Left lung (tissue), 10 donors: ENCODE data around the gene ANKDD1B. TPM values are rescaled to one million over a fixed set of nuclear protein-coding genes. Genes with fewer than 3 reads are reported as not detected.

ENCODE experiments used
- ATAC-seq: fragments of 200-7000 bp; cut with Tn5 transposase; one replicate; pipeline ENCODE4 v1.9.1; 2020; ENCODE audit warnings: moderate library complexity
- DNase-seq, 4 donors: peaks; one replicate each; pipeline ENCODE4 v3.0.0-alpha.2; 2013 to 2020
- H3K27ac ChIP-seq, 2 donors: fragments of 200-600 bp; sonication (generic) in 1 of 2; one replicate each; pipeline versions ENCODE4 v1.5.0 to v1.8.0; 2020 to 2021
- H3K27me3 ChIP-seq, 2 donors: fragments of 200-600 bp; sonication (generic) in 1 of 2; one replicate each; pipeline versions ENCODE4 v1.5.0 to v1.8.0; 2020 to 2021
- H3K36me3 ChIP-seq, 2 donors: fragments of 200-600 bp; sonication (generic) in 1 of 2; one replicate each; pipeline versions ENCODE4 v1.5.0 to v1.8.0; 2020 to 2021
- H3K4me1 ChIP-seq, 2 donors: fragments of 200-600 bp; one replicate each; pipeline ENCODE4 v1.8.0; 2021
- H3K4me3 ChIP-seq, 2 donors: fragments of 200-600 bp; sonication (generic) in 1 of 2; one replicate each; pipeline versions ENCODE4 v1.5.0 to v1.8.0; 2020 to 2021; ENCODE audit warnings: mild to moderate bottlenecking in 1 of 2
- H3K9me3 ChIP-seq, 2 donors: fragments of 200-600 bp; sonication (generic) in 1 of 2; one replicate each; pipeline versions ENCODE4 v1.5.0 to v1.8.0; 2020 to 2021
- intact Hi-C, 2 donors: fragments of 100-400 bp; cut with DNase I; formaldehyde crosslinking; loops; one replicate each; pipeline versions ENCODE4 v1.11.2 to v1.14.2; 2022
- polyA plus RNA-seq, 6 donors: library from polyadenylated mRNA; unstranded; fragments of 120-200 nt; gene quantifications; one replicate each; pipeline ENCODE4 v1.2.1, GENCODE V29; 2013; ENCODE audit not compliant: insufficient read length in 6 of 6
- total RNA-seq, 2 donors: library from RNA; stranded (reverse); fragmentation: NEBNext Ultra II Directional; extraction: Animal tissue kit (Norgen Biotek cat#: 25700); gene quantifications; one replicate each; pipeline ENCODE4 v1.2.1, GENCODE V29; 2021
- TF ChIP-seq, protein P1 (sequence below), 2 donors: fragments of 200-600 bp; sonication (generic) in 1 of 2; IDR thresholded peaks; one replicate each; pipeline versions ENCODE4 v1.5.0 to v1.8.0; 2021; ENCODE audit warnings: antibody characterized with exemption in 2 of 2
- donor health status: DM: no; HTN: yes; CAD: no.
- donor health status: DM: no; HTN: no; CAD: no.

ANKDD1B gene
- total and polyA plus RNA-seq, 8 donors, result 3.0 to 4.9 (median 4.3) TPM

DNA sequence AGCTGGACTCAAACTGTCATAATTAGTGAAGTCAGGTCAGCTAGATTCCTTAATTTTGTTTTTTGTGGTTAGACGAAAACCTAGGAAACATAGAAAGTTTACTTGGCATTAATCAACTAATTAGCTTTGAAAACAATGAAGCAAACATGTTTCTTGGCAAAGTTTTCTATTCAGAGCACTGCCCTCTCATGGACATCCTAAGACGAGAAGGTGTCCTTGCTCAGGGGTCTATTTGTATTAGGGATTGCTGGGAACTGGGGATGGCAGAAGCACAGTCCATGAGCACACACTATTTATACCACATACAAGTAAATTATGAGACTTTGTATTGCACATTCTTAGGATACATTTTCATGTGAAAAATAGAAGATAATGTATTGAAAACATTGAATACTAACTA is 56.3 kb downstream of the ANKDD1B start:
- peaks cover 0 to 8% of the 10 kb centered on the region in 2 donors for H3K36me3 ChIP-seq
- ATAC-seq (no peak), DNase-seq (no peak)
- intact Hi-C loops, result no loop called here
- no peaks in the 10 kb centered on the region for H3K9me3 ChIP-seq
- TF ChIP-seq, protein P1, sequence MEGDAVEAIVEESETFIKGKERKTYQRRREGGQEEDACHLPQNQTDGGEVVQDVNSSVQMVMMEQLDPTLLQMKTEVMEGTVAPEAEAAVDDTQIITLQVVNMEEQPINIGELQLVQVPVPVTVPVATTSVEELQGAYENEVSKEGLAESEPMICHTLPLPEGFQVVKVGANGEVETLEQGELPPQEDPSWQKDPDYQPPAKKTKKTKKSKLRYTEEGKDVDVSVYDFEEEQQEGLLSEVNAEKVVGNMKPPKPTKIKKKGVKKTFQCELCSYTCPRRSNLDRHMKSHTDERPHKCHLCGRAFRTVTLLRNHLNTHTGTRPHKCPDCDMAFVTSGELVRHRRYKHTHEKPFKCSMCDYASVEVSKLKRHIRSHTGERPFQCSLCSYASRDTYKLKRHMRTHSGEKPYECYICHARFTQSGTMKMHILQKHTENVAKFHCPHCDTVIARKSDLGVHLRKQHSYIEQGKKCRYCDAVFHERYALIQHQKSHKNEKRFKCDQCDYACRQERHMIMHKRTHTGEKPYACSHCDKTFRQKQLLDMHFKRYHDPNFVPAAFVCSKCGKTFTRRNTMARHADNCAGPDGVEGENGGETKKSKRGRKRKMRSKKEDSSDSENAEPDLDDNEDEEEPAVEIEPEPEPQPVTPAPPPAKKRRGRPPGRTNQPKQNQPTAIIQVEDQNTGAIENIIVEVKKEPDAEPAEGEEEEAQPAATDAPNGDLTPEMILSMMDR (IDR thresholded peaks at IDR 0.05), result no peak
- H3K27ac ChIP-seq, result no peak overlapping the region
- H3K4me3 ChIP-seq, result no peak overlapping the region
- no peaks in the 10 kb centered on the region for H3K27me3 ChIP-seq
- peaks cover 0 to 23% of the 10 kb centered on the region in 2 donors for H3K4me1 ChIP-seq

DNA sequence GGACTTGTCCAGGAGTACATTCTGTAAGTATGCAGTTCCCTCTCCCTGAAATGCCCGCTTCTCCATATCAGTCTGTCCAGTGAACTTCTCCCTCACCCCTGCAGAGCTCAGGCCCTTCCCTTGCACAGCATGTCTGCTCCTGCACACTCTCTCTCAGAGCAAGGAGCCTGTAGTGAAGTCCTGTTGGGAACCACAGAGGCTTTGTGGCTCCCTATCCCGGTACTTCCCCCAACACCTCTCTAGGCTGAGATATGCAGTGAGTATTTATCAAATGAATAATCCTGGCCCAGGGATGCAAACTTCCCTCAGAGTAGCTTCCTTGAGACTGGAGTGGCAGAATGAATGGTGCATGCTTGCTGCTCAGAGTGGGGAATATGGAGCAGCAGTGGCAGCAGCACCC is 57.2 kb downstream of the ANKDD1B start:
- H3K9me3 ChIP-seq, result no peaks in the 10 kb centered on the region
- H3K36me3 ChIP-seq, result peaks cover 0 to 16% of the 10 kb centered on the region in 2 donors
- no peak overlapping the region for H3K27ac ChIP-seq
- no peak for DNase-seq
- no peaks in the 10 kb centered on the region for H3K27me3 ChIP-seq
- H3K4me1 ChIP-seq, result peaks cover 0 to 23% of the 10 kb centered on the region in 2 donors
- intact Hi-C loops, result no loop called here
- no peak overlapping the region for H3K4me3 ChIP-seq
- ATAC-seq, result peak; percentile 44
- TF ChIP-seq, protein P1 (IDR thresholded peaks at IDR 0.05), result no peak

GRCh38 chr5:75668977-75669689 is 57.9 kb downstream of the ANKDD1B start:
- Histone ChIP-seq H3K36me3 (peaks cover 0 to 23% of the 10 kb centered on the region in 2 donors), H3K27ac (peak overlapping the region in 1 of 2 donors; percentile 61), H3K27me3 (no peaks in the 10 kb centered on the region), H3K4me1 (peaks cover 0 to 23% of the 10 kb centered on the region in 2 donors), H3K9me3 (no peaks in the 10 kb centered on the region), H3K4me3 (peak overlapping the region in 1 of 2 donors; percentile 9)
- TF ChIP-seq, protein P1 (IDR thresholded peaks at IDR 0.05), result no peak
- DNase-seq (peak in 1 of 4 donors; percentile 44), ATAC-seq (peak; percentile 82)
- intact Hi-C loops, result no loop called here

DNA sequence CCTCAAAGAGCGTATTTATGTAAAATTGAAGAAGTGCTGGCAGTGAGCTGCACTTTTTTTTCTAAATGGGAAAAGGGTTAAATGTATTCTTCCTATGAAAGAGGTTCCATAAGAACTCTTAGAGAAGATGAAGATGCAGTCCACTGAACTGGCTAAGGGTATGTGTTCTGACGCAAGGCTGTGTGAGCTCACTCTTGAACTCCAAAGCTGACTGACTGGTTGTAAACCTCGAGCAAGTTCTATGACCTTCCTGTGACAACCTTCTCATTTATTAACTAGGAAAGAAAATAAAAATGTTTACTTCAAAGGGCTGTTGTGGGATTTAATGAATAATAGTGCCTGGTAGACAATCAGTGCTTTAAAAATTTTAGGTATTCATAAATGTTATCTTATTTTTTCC is 59.3 kb downstream of the ANKDD1B start:
- no peaks in the 10 kb centered on the region for H3K27me3 ChIP-seq
- no peaks in the 10 kb centered on the region for H3K9me3 ChIP-seq
- peaks cover 0 to 23% of the 10 kb centered on the region in 2 donors for H3K4me1 ChIP-seq
- no peak overlapping the region for H3K4me3 ChIP-seq
- peaks cover 0 to 38% of the 10 kb centered on the region in 2 donors for H3K36me3 ChIP-seq
- TF ChIP-seq, protein P1 (IDR thresholded peaks at IDR 0.05), result no peak
- DNase-seq (no peak), ATAC-seq (no peak)
- intact Hi-C loops, result no loop called here
- no peak overlapping the region for H3K27ac ChIP-seq

DNA sequence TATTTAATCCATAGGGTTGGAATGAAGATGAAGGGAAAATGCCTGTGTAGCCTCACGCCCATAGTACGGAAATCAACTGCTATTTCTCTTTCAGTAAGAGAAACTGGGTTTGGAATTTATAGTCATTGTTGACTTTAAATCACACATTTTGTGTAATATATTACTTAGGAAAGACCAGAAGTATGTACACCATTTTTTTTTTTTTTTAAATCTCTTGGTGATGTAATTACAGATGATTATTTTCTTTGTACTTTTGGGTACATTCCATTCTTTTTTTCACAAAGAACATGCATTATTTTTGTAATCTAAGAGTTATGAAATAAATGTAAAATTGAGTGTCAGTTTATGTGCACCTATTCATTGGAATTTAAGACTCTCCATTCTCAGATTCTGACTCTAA is 60.3 kb downstream of the ANKDD1B start:
- ATAC-seq (no peak), DNase-seq (no peak)
- H3K36me3 ChIP-seq, result peaks cover 0 to 42% of the 10 kb centered on the region in 2 donors
- no peaks in the 10 kb centered on the region for H3K9me3 ChIP-seq
- H3K4me3 ChIP-seq, result no peak overlapping the region
- TF ChIP-seq, protein P1 (IDR thresholded peaks at IDR 0.05), result no peak
- H3K27me3 ChIP-seq, result no peaks in the 10 kb centered on the region
- peaks cover 0 to 23% of the 10 kb centered on the region in 2 donors for H3K4me1 ChIP-seq
- intact Hi-C loops, result no loop called here
- no peak overlapping the region for H3K27ac ChIP-seq
